Loucy (cell line): ENCODE results near the gene GALR2.

Source experiments
- H2AFZ ChIP-seq: fragments of 200-600 bp; sonication (generic); 2 replicates; pipeline ENCODE4 v1.6.0; 2016; ENCODE audit warnings: antibody characterized with exemption, mild to moderate bottlenecking, low read length, moderate library complexity
- H3F3A ChIP-seq: fragments of 200-600 bp; 2 replicates; pipeline ENCODE4 v1.6.0; 2016; ENCODE audit warnings: antibody characterized with exemption, low read depth, mild to moderate bottlenecking
- H3K27me3 ChIP-seq: fragments of 200-600 bp; sonication (generic); 2 replicates; pipeline ENCODE4 v1.6.1; 2014; ENCODE audit warnings: low read length, mild to moderate bottlenecking; ENCODE audit not compliant: insufficient read depth, poor library complexity, severe bottlenecking
- H3K36me3 ChIP-seq: fragments of 200-600 bp; sonication (generic); 2 replicates; pipeline ENCODE4 v1.6.1; 2016; ENCODE audit warnings: low read length; ENCODE audit not compliant: insufficient read depth
- H3K4me1 ChIP-seq: fragments of 200-600 bp; sonication (generic); 2 replicates; pipeline ENCODE4 v1.5.1; 2014; ENCODE audit warnings: low read length, mild to moderate bottlenecking; ENCODE audit not compliant: insufficient read depth, poor library complexity, severe bottlenecking
- H3K4me2 ChIP-seq: fragments of 200-600 bp; sonication (generic); 2 replicates; pipeline ENCODE4 v1.6.0; 2014; ENCODE audit warnings: antibody characterized with exemption, low read length, low read depth, mild to moderate bottlenecking; ENCODE audit not compliant: poor library complexity, severe bottlenecking
- H3K4me3 ChIP-seq: fragments of 200-600 bp; sonication (generic); 2 replicates; pipeline ENCODE4 v1.5.1; 2014; ENCODE audit warnings: low read length, mild to moderate bottlenecking, mixed read lengths; ENCODE audit not compliant: poor library complexity, severe bottlenecking
- H3K79me2 ChIP-seq: fragments of 200-600 bp; sonication (generic); 2 replicates; pipeline ENCODE4 v1.6.1; 2014; ENCODE audit warnings: low read length; ENCODE audit not compliant: insufficient read depth
- H3K9ac ChIP-seq: fragments of 200-600 bp; sonication (generic); 2 replicates; pipeline ENCODE4 v1.6.0; 2014; ENCODE audit warnings: mild to moderate bottlenecking, low read depth, low read length, moderate library complexity; ENCODE audit not compliant: poor library complexity, severe bottlenecking
- H3K9me2 ChIP-seq: fragments of 200-600 bp; sonication (generic); replicated peaks from 2 replicates; pipeline ENCODE4 v1.6.1; 2016; ENCODE audit warnings: low read depth, low read length, mixed read lengths
- H3K9me3 ChIP-seq: fragments of 200-600 bp; sonication (generic); 2 replicates; pipeline ENCODE4 v1.6.1; 2014; ENCODE audit warnings: mild to moderate bottlenecking, antibody characterized with exemption, low read length, low read depth; ENCODE audit not compliant: insufficient read depth
- H4K20me1 ChIP-seq: fragments of 200-600 bp; sonication (generic); 2 replicates; pipeline ENCODE4 v1.6.0; 2014; ENCODE audit warnings: antibody characterized with exemption, low read length, mild to moderate bottlenecking; ENCODE audit not compliant: insufficient read depth, poor library complexity, severe bottlenecking
- EZH2phosphoT487 ChIP-seq: fragments of 200-600 bp; IDR thresholded peaks from 2 replicates; pipeline ENCODE4 v1.6.1; 2018; ENCODE audit warnings: antibody characterized with exemption, mild to moderate bottlenecking, moderate library complexity, borderline replicate concordance
- TF ChIP-seq, protein P1 (sequence below): fragments of 200-600 bp; sonication (generic); conservative IDR thresholded peaks from 2 replicates; pipeline ENCODE4 v1.5.1; 2014; ENCODE audit warnings: mild to moderate bottlenecking, antibody characterized with exemption, low read length

GALR2 gene

DNA sequence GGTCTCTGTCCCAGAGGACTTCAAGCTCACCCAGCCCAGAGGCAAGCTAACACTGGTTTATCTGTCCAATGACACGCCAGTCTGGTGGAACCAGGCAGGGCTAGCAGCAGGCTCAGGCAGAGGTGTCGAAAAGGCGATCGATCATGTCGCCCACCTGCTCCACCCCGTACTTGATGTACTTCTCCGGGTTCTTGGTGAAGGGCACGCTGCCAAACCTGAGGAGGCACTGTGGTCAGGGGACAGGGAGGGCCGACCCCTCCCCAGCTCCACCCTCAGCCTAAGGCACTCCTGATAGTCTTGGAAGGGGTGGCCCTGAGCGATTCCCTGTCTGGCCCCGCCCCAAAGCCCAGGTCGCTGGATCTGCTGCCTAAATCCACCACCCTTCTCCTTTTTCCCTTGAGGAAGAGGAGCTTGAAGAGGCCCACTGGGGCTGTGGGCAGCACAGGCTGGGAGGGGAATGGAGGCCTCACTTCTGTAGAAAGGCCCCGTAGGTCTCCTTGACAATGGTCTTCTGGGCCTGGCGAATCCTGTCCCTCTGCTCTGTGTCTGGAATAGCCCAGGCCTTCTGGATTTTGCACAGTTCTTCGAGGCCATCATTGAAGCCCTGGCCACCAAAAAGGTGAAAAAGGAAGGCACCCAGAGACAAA, 9.1 kb downstream of the GALR2 start:
- no peaks in the 10 kb centered on the region for H3K4me1 ChIP-seq
- no peaks in the 10 kb centered on the region for H3F3A ChIP-seq
- no peak for TF ChIP-seq EZH2phosphoT487
- TF ChIP-seq, protein P1, sequence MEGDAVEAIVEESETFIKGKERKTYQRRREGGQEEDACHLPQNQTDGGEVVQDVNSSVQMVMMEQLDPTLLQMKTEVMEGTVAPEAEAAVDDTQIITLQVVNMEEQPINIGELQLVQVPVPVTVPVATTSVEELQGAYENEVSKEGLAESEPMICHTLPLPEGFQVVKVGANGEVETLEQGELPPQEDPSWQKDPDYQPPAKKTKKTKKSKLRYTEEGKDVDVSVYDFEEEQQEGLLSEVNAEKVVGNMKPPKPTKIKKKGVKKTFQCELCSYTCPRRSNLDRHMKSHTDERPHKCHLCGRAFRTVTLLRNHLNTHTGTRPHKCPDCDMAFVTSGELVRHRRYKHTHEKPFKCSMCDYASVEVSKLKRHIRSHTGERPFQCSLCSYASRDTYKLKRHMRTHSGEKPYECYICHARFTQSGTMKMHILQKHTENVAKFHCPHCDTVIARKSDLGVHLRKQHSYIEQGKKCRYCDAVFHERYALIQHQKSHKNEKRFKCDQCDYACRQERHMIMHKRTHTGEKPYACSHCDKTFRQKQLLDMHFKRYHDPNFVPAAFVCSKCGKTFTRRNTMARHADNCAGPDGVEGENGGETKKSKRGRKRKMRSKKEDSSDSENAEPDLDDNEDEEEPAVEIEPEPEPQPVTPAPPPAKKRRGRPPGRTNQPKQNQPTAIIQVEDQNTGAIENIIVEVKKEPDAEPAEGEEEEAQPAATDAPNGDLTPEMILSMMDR, result no peak
- no peak overlapping the region for H3K4me2 ChIP-seq
- no peak overlapping the region for H3K4me3 ChIP-seq
- H2AFZ ChIP-seq, result no peak overlapping the region
- no peaks in the 10 kb centered on the region for H3K9me2 ChIP-seq
- H4K20me1 ChIP-seq, result no peaks in the 10 kb centered on the region
- H3K9me3 ChIP-seq, result no peaks in the 10 kb centered on the region
- no peaks in the 10 kb centered on the region for H3K27me3 ChIP-seq
- H3K79me2 ChIP-seq, result no peaks in the 10 kb centered on the region
- no peak overlapping the region for H3K9ac ChIP-seq
- peaks cover 53% of the 10 kb centered on the region; the same call in 1 of the 2 replicates for H3K36me3 ChIP-seq

DNA sequence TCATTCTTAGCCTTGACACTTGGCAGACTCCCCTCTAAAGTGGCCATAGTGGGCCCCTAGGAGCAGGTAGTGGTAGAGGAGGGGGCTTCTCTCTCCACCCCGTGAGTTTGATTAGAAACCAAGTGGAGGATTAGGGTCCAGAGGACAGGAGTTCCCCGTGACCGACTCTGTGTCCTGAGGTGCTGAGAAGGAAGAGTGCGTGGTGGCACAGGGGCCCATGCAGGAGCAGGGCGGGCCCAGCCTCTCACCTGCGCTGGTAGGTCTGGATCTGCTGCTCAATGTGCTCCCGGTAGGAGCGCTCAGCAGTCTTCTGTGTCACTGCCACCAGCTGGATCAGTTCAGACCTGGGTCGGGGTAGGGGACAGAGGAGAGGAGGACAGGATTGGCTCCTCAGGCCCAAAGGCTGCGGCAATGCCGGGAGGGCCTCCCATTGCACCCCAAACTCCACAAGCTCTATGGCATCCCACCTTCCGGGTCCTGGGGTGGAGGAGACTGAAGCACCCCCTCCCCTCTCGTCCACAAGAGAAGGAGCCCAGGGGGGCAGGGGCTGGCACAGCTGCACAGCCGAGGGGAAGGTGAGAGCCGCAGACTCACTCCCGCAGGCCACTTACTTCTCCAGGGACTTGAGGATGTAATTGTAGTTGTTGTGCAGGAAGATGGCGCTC, 10.6 kb downstream of the GALR2 start:
- Histone ChIP-seq H3K79me2 (no peaks in the 10 kb centered on the region), H3F3A (no peaks in the 10 kb centered on the region), H3K9ac (no peak overlapping the region), H3K36me3 (peaks cover 68% of the 10 kb centered on the region; the same call in 1 of the 2 replicates), H3K9me2 (no peaks in the 10 kb centered on the region), H3K4me2 (no peak overlapping the region), H2AFZ (no peak overlapping the region), H3K27me3 (no peaks in the 10 kb centered on the region), H3K4me1 (no peaks in the 10 kb centered on the region), H4K20me1 (no peaks in the 10 kb centered on the region), H3K9me3 (no peaks in the 10 kb centered on the region), H3K4me3 (no peak overlapping the region)
- TF ChIP-seq, protein P1, result no peak
- no peak for TF ChIP-seq EZH2phosphoT487

DNA sequence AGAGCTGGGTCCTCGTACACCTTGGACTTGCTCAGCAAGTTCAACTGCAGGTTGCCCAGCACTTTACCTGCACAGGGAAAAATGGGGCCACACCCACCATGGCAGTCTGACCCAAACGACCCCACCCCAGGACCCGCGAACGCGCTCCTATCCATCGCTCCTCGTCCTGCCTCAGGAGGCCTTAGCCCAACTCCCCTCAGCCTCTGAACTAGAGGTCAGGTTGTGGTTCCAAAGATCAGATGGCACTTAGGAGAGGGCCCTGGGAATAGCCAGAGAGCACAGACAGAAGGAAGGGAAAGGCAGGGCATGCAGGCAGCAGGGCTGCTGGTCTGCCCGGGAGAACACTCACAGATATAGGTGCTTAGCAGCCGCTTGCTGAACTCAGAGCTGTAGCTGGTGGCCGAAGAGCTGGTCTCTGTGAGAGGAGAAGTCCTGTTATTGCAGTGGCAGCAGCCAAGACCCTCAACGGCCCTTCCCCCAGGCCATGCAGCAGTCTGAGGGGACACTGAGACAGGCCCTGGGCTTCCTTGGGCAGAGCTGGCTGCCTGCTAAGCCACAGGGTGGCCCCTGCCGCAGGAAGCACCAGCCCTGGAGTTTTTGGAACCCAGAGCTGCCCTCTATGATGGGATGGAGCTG, 11.3 kb downstream of the GALR2 start:
- no peaks in the 10 kb centered on the region for H3F3A ChIP-seq
- H3K9ac ChIP-seq, result no peak overlapping the region
- H2AFZ ChIP-seq, result no peak overlapping the region
- H3K4me3 ChIP-seq, result no peak overlapping the region
- no peak overlapping the region for H3K4me2 ChIP-seq
- no peaks in the 10 kb centered on the region for H3K4me1 ChIP-seq
- H3K27me3 ChIP-seq, result no peaks in the 10 kb centered on the region
- H3K79me2 ChIP-seq, result no peaks in the 10 kb centered on the region
- H3K9me2 ChIP-seq, result no peaks in the 10 kb centered on the region
- H4K20me1 ChIP-seq, result no peaks in the 10 kb centered on the region
- TF ChIP-seq, protein P1, result no peak
- no peak for TF ChIP-seq EZH2phosphoT487
- peaks cover 74% of the 10 kb centered on the region; the same call in 1 of the 2 replicates for H3K36me3 ChIP-seq
- no peaks in the 10 kb centered on the region for H3K9me3 ChIP-seq
